ENCODE measurements around the gene MCAT. TPM values are rescaled to one million over a fixed set of nuclear protein-coding genes. Genes with fewer than 3 reads are reported as not detected.
A peak's percentile ranks its signal among the peaks of the same experiment; 100 is the strongest.

MCAT gene
- total RNA-seq, 1 experiment from 2014 or later = 23.9 TPM

DNA sequence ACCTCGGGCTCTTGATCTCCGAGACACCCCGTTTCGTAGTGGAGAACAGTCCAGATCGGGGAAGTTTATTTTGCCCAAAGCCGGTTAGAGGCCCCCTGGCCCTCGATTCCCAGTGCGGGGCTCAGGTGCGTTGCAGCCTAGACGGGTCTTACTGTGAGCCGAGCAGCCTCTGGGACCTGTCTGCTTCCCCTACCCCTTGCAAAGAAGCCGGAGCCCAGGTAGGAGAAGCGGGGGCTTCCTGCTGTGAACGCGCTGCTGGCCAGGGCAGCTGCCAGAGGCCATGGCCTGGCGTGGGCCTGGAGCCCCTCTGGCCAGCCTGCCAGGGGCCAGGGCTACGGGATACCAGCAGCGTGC lies 8.8 kb upstream of the MCAT start:
- CTCF ChIA-PET = no interaction called here
- peak overlapping the region; percentile 43 for H3K27ac Mint-ChIP-seq (ENCODE audit: unreplicated experiment)
- H3K4me3 Mint-ChIP-seq (ENCODE audit: low read depth, unreplicated experiment) = peak overlapping the region; percentile 69
- H3K4me1 Mint-ChIP-seq (ENCODE audit: low read depth, unreplicated experiment) = peaks cover 8% of the 10 kb centered on the region
- H3K27me3 Mint-ChIP-seq (ENCODE audit: unreplicated experiment) = no peaks in the 10 kb centered on the region
- intact Hi-C loops (cut with micrococcal nuclease; ENCODE audit: unreplicated experiment) = no loop called here
- no TSS peak for BruUV-seq (replicated peaks)
- no peak for DNase-seq
- no peaks in the 10 kb centered on the region for H3K9me3 Mint-ChIP-seq (ENCODE audit: low read depth, unreplicated experiment)
- TF ChIP-seq, protein P1, sequence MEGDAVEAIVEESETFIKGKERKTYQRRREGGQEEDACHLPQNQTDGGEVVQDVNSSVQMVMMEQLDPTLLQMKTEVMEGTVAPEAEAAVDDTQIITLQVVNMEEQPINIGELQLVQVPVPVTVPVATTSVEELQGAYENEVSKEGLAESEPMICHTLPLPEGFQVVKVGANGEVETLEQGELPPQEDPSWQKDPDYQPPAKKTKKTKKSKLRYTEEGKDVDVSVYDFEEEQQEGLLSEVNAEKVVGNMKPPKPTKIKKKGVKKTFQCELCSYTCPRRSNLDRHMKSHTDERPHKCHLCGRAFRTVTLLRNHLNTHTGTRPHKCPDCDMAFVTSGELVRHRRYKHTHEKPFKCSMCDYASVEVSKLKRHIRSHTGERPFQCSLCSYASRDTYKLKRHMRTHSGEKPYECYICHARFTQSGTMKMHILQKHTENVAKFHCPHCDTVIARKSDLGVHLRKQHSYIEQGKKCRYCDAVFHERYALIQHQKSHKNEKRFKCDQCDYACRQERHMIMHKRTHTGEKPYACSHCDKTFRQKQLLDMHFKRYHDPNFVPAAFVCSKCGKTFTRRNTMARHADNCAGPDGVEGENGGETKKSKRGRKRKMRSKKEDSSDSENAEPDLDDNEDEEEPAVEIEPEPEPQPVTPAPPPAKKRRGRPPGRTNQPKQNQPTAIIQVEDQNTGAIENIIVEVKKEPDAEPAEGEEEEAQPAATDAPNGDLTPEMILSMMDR (IDR thresholded peaks at IDR 0.05; ENCODE audit: unreplicated experiment) = no peak
- H3K36me3 Mint-ChIP-seq (ENCODE audit: insufficient read depth, unreplicated experiment) = peaks cover 33% of the 10 kb centered on the region

DNA sequence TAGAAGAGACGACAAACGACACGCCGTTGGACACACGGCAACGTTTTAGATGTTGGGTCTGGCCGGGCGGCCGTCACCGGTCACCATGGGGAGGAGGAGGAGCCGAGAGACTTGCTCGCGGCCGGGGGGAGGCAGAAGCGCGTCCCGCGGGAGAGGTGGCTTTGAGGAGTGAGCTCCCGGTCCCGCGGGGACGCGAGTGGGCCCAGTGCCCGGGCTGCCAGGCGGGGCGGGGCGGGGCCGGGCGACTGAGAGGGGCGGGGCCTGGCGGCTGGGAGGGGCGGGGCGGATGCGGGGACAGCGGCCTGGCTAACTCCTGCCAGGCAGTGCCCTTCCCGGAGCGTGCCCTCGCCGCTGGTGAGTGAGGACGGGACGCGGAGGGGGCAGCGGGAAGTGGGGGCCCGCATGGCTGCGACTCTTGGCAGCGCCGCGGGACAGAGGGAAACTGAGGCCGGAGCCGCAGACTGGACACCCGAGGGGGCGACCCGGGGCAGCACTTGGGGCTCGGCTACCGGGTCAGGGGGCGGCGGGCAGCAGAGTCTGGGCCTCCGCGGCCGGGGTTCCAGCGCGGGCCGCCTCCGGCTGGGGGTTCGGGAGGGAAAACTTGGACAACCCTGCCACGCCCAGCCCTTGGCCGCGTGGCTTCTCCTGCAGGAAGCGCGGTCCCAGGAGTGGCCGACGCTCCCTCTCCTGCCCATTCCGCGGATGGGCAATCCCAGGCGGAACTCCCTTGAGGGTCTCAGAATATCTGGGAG lies 8.2 kb upstream of the MCAT start, which contains the start of gene TSPO:
Gene TSPO, plus strand, starts transcription at position 309 of the 752 bp plus-strand sequence. CDS start 7,680 bp downstream, outside the sequence.
- CTCF ChIA-PET = interaction anchor here (0.6 to 1.5 kb wide), 2 partner anchors 10 to 276 kb away, joined by 3 to 5 read pairs; no protein-coding TSS in a partner anchor
- Mint-ChIP-seq H3K36me3 (ENCODE audit: insufficient read depth, unreplicated experiment) (peaks cover 33% of the 10 kb centered on the region), H3K27ac (ENCODE audit: unreplicated experiment) (peak within 1 kb of the TSS; percentile 70), H3K9me3 (ENCODE audit: low read depth, unreplicated experiment) (no peaks in the 10 kb centered on the region), H3K4me1 (ENCODE audit: low read depth, unreplicated experiment) (peaks cover 8% of the 10 kb centered on the region), H3K27me3 (ENCODE audit: unreplicated experiment) (no peaks in the 10 kb centered on the region), H3K4me3 (ENCODE audit: low read depth, unreplicated experiment) (peak within 1 kb of the TSS; percentile 69)
- peak; percentile 67 for DNase-seq
- intact Hi-C loops (cut with micrococcal nuclease; ENCODE audit: unreplicated experiment) = no loop called here
- BruUV-seq (replicated peaks) = no TSS peak
- TF ChIP-seq, protein P1 (IDR thresholded peaks at IDR 0.05; ENCODE audit: unreplicated experiment) = no peak

DNA sequence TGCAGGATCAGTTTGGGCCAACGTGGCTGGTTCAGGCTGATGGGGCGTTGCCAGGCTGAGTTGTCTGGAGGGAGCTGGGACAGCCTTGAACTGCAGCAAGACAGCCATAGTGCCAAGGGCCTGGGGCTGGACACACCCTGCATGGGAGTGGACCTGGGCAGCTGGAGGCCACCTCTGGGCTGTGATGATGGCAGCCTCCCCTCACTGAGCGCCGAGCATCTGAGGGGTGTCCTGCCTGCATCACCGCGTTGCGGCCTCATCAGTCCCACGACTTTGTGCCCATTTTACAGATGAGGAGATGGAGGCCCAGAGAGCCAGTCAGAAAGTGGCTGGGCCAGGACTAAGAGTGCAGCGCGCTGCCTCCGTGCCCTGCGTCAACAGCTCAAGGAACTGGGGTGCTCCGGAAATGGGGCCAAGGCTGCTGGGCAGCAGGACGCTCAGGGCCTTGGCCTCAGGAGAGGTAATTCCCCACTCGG lies 7.6 kb upstream of the MCAT start:
- no peak for DNase-seq
- peaks cover 33% of the 10 kb centered on the region for H3K36me3 Mint-ChIP-seq (ENCODE audit: insufficient read depth, unreplicated experiment)
- no peaks in the 10 kb centered on the region for H3K27me3 Mint-ChIP-seq (ENCODE audit: unreplicated experiment)
- no TSS peak for BruUV-seq (replicated peaks)
- H3K9me3 Mint-ChIP-seq (ENCODE audit: low read depth, unreplicated experiment) = no peaks in the 10 kb centered on the region
- intact Hi-C loops (cut with micrococcal nuclease; ENCODE audit: unreplicated experiment) = no loop called here
- CTCF ChIA-PET = interaction anchor here (0.6 to 1.5 kb wide), 2 partner anchors 11 to 276 kb away, joined by 3 to 5 read pairs; no protein-coding TSS in a partner anchor
- peaks cover 8% of the 10 kb centered on the region for H3K4me1 Mint-ChIP-seq (ENCODE audit: low read depth, unreplicated experiment)
- peak overlapping the region; percentile 69 for H3K4me3 Mint-ChIP-seq (ENCODE audit: low read depth, unreplicated experiment)
- peak overlapping the region; percentile 70 for H3K27ac Mint-ChIP-seq (ENCODE audit: unreplicated experiment)
- TF ChIP-seq, protein P1 (IDR thresholded peaks at IDR 0.05; ENCODE audit: unreplicated experiment) = no peak

DNA sequence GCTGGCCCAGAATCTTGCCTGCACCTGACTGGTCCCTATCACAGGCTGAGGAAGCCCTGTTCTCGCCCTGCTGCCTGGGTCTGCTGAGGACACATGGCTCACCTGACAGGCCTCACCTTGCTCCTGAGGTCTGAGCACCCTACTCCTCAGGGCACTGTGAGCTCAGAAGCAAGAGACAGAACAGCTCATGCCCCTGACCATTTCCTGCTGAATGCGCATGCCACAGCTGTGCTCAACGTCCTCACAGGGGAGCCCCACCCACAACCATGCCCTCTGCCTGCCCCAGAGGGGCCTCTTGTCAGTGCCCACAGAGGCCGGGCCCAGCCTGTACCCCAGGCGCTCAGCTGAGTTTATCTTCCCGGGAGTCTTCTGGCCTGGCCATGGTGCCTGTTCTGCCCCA lies 5.4 kb upstream of the MCAT start:
- intact Hi-C loops (cut with micrococcal nuclease; ENCODE audit: unreplicated experiment) = no loop called here
- H3K27ac Mint-ChIP-seq (ENCODE audit: unreplicated experiment) = no peak overlapping the region
- peaks cover 8% of the 10 kb centered on the region for H3K4me1 Mint-ChIP-seq (ENCODE audit: low read depth, unreplicated experiment)
- CTCF ChIA-PET = interaction anchor here (0.6 kb wide), 1 partner anchor 9 kb away, joined by 4 read pairs; no protein-coding TSS in a partner anchor
- no peak for DNase-seq
- no peaks in the 10 kb centered on the region for H3K27me3 Mint-ChIP-seq (ENCODE audit: unreplicated experiment)
- TF ChIP-seq, protein P1 (IDR thresholded peaks at IDR 0.05; ENCODE audit: unreplicated experiment) = no peak
- H3K9me3 Mint-ChIP-seq (ENCODE audit: low read depth, unreplicated experiment) = no peaks in the 10 kb centered on the region
- H3K4me3 Mint-ChIP-seq (ENCODE audit: low read depth, unreplicated experiment) = no peak overlapping the region
- no TSS peak for BruUV-seq (replicated peaks)
- H3K36me3 Mint-ChIP-seq (ENCODE audit: insufficient read depth, unreplicated experiment) = peaks cover 35% of the 10 kb centered on the region
